ENCODE results near the gene SLC25A23. TPM values are rescaled to one million over a fixed set of nuclear protein-coding genes. Genes with fewer than 3 reads are reported as not detected.

SLC25A23 gene
- total and polyA plus RNA-seq, 9 of the 15 experiments (the other 6 are each of a cell fraction or from before 2014, with no cell fraction given) = 6.1 to 72.0 (median 26.6) TPM

- TF ChIP-seq ATF6 (CRISPR knock-in tag; IDR thresholded peaks at IDR 0.05) (0 out of 2 replicates have a peak, but pooled peaks have one; percentile 1), ZNF77 (CRISPR knock-in tag; IDR thresholded peaks at IDR 0.05) (no peak)
- TF ChIP-seq, protein P1, sequence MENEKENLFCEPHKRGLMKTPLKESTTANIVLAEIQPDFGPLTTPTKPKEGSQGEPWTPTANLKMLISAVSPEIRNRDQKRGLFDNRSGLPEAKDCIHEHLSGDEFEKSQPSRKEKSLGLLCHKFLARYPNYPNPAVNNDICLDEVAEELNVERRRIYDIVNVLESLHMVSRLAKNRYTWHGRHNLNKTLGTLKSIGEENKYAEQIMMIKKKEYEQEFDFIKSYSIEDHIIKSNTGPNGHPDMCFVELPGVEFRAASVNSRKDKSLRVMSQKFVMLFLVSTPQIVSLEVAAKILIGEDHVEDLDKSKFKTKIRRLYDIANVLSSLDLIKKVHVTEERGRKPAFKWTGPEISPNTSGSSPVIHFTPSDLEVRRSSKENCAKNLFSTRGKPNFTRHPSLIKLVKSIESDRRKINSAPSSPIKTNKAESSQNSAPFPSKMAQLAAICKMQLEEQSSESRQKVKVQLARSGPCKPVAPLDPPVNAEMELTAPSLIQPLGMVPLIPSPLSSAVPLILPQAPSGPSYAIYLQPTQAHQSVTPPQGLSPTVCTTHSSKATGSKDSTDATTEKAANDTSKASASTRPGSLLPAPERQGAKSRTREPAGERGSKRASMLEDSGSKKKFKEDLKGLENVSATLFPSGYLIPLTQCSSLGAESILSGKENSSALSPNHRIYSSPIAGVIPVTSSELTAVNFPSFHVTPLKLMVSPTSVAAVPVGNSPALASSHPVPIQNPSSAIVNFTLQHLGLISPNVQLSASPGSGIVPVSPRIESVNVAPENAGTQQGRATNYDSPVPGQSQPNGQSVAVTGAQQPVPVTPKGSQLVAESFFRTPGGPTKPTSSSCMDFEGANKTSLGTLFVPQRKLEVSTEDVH (IDR thresholded peaks at IDR 0.05; ENCODE audit: low read depth, partially characterized antibody) = no peak
- TF ChIP-seq, protein P2, sequence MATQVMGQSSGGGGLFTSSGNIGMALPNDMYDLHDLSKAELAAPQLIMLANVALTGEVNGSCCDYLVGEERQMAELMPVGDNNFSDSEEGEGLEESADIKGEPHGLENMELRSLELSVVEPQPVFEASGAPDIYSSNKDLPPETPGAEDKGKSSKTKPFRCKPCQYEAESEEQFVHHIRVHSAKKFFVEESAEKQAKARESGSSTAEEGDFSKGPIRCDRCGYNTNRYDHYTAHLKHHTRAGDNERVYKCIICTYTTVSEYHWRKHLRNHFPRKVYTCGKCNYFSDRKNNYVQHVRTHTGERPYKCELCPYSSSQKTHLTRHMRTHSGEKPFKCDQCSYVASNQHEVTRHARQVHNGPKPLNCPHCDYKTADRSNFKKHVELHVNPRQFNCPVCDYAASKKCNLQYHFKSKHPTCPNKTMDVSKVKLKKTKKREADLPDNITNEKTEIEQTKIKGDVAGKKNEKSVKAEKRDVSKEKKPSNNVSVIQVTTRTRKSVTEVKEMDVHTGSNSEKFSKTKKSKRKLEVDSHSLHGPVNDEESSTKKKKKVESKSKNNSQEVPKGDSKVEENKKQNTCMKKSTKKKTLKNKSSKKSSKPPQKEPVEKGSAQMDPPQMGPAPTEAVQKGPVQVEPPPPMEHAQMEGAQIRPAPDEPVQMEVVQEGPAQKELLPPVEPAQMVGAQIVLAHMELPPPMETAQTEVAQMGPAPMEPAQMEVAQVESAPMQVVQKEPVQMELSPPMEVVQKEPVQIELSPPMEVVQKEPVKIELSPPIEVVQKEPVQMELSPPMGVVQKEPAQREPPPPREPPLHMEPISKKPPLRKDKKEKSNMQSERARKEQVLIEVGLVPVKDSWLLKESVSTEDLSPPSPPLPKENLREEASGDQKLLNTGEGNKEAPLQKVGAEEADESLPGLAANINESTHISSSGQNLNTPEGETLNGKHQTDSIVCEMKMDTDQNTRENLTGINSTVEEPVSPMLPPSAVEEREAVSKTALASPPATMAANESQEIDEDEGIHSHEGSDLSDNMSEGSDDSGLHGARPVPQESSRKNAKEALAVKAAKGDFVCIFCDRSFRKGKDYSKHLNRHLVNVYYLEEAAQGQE (IDR thresholded peaks at IDR 0.05; ENCODE audit: borderline replicate concordance) = 0 out of 2 replicates have a peak, but pooled peaks have one; percentile 16
- TF ChIP-seq, protein P2 (CRISPR knock-in tag; IDR thresholded peaks at IDR 0.05; ENCODE audit: low read depth) = no peak
These were observed at the start of gene SLC25A23 (continued) for GRCh38 chr19:6459262-6460098.

All from K562 (cell line).